ENCODE data around the gene PCDHGA12.

Gene PCDHGA12

DNA sequence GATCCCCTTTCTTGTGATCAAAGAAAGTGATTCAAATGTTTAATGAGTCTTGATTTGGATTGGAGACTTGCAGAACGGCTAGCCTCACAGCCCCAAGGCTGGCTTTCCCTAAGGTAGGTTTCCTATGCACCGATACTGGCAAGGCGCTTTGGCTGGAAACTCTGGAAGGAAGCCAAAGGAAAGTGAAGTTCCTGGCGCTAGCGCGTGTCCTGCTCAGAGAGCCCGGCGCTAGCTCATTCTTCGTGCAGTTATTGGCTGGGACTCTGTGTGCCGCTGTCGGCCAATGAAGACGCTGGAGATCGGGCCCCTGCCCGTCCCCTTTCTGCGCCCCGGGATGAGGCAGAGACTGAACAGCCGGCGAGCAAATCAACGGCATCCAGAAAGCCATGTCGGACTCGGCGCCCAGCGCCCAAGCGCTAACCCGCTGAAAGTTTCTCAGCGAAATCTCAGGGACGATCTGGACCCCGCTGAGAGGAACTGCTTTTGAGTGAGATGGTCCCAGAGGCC, 45.4 kb downstream of the PCDHGA12 start, which contains the start of gene PCDHGC3:
TSS of gene PCDHGC3 (plus strand) at position 342 of the 507 bp plus-strand sequence. CDS start at position 493, 151 bp downstream.
- peak within 1 kb of the TSS; percentile 60 for H3K4me3 ChIP-seq (ENCODE audit: low read depth, low read length)
- in situ Hi-C loops (cut with HindIII; ENCODE audit: low sequenced_read_pairs): no loop called here
- DNase-seq (ENCODE audit: low read depth): peak; percentile 91
- TF ChIP-seq CTCF (IDR thresholded peaks at IDR 0.05; ENCODE audit: low read depth, low read length, missing control alignments): peak; percentile 29

- peak overlapping the region; percentile 60 for H3K4me3 ChIP-seq (ENCODE audit: low read depth, low read length)
- no peak for TF ChIP-seq CTCF (IDR thresholded peaks at IDR 0.05; ENCODE audit: low read depth, low read length, missing control alignments)
- peak; percentile 56 for DNase-seq (ENCODE audit: low read depth)
- in situ Hi-C loops (cut with HindIII; ENCODE audit: low sequenced_read_pairs): no loop called here
These were observed 46.0 kb downstream of the PCDHGA12 start for GRCh38 chr5:141476132-141476911.

- in situ Hi-C loops (cut with HindIII; ENCODE audit: low sequenced_read_pairs): no loop called here
- no peak for DNase-seq (ENCODE audit: low read depth)
- no peak for TF ChIP-seq CTCF (IDR thresholded peaks at IDR 0.05; ENCODE audit: low read depth, low read length, missing control alignments)
- H3K4me3 ChIP-seq (ENCODE audit: low read depth, low read length): peak overlapping the region; percentile 60
These were observed 46.8 kb downstream of the PCDHGA12 start for GRCh38 chr5:141477044-141477575.

DNA sequence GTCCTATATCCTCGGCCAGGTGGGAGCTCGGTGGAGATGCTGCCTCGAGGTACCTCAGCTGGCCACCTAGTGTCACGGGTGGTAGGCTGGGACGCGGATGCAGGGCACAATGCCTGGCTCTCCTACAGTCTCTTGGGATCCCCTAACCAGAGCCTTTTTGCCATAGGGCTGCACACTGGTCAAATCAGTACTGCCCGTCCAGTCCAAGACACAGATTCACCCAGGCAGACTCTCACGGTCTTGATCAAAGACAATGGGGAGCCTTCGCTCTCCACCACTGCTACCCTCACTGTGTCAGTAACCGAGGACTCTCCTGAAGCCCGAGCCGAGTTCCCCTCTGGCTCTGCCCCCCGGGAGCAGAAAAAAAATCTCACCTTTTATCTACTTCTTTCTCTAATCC, 47.5 kb downstream of the PCDHGA12 start:
- in situ Hi-C loops (cut with HindIII; ENCODE audit: low sequenced_read_pairs): no loop called here
- TF ChIP-seq CTCF (IDR thresholded peaks at IDR 0.05; ENCODE audit: low read depth, low read length, missing control alignments): no peak
- H3K4me3 ChIP-seq (ENCODE audit: low read depth, low read length): peak overlapping the region; percentile 60
- no peak for DNase-seq (ENCODE audit: low read depth)

DNA sequence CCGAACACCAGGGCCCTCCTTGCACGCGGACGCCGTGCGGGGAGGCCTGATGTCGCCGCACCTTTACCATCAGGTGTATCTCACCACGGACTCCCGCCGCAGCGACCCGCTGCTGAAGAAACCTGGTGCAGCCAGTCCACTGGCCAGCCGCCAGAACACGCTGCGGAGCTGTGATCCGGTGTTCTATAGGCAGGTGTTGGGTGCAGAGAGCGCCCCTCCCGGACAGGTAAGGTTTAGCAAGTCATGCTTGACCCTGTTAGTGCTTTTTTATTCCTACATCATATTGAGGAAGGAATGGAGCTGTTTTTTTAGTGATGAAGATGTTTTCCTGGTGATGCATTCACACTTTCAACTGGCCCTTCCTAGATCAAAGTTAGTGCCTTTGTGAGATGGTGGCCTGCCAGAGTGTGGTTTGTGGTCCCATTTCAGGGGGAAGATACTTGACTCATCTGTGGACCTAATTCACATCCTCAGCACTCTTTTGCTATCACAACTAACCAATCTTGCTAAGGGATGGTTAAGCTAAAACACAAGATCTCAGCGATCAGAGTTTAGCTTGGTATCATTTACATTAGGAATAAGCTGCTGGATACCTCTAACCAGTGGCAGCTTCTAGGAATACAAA, 48.1 kb downstream of the PCDHGA12 start:
- peak; percentile 52 for TF ChIP-seq CTCF (IDR thresholded peaks at IDR 0.05; ENCODE audit: low read depth, low read length, missing control alignments)
- in situ Hi-C loops (cut with HindIII; ENCODE audit: low sequenced_read_pairs): no loop called here
- no peak for DNase-seq (ENCODE audit: low read depth)
- H3K4me3 ChIP-seq (ENCODE audit: low read depth, low read length): peak overlapping the region; percentile 60

DNA sequence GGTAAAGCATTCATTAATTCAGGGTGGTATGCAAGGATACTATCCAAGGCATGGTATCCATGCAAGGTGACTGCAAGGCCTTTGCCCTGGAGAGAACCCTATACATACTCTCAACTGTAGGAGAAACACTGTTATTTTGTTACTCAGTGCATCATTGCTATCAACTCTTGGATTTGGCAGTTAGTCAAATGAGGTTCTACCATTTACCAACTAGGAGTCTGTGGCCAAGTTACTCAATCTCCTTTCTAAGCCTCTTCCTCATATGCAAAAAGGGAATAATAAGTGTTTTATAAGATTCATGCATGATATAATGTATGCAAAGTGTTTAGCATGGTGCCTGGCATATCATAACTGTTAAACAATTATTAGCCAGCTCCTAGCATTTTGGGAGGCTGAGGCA, 49.5 kb downstream of the PCDHGA12 start:
- in situ Hi-C loops (cut with HindIII; ENCODE audit: low sequenced_read_pairs): loop anchor here (5.0 kb wide), 1 partner anchor 38 kb away; no protein-coding TSS in a partner anchor
- TF ChIP-seq CTCF (IDR thresholded peaks at IDR 0.05; ENCODE audit: low read depth, low read length, missing control alignments): no peak
- H3K4me3 ChIP-seq (ENCODE audit: low read depth, low read length): peak overlapping the region; percentile 27
- no peak for DNase-seq (ENCODE audit: low read depth)
